ENCODE measurements around the gene RSPRY1.

GRCh38 chr16:57226701-57227621 lies 40.8 kb downstream of the RSPRY1 start:
- no peak for TF ChIP-seq SP1 (IDR thresholded peaks at IDR 0.05)
- no peak for TF ChIP-seq CTBP1 (IDR thresholded peaks at IDR 0.05; ENCODE audit: borderline replicate concordance)
- no peak for TF ChIP-seq HDGF (IDR thresholded peaks at IDR 0.05; ENCODE audit: borderline replicate concordance)
- TF ChIP-seq ARNT (IDR thresholded peaks at IDR 0.05), result no peak
- no peak for TF ChIP-seq BHLHE40 (IDR thresholded peaks at IDR 0.05; ENCODE audit: borderline replicate concordance)
- no peak for TF ChIP-seq LEF1 (IDR thresholded peaks at IDR 0.05; ENCODE audit: borderline replicate concordance)
- no peak for TF ChIP-seq TARDBP (IDR thresholded peaks at IDR 0.05)
- TF ChIP-seq FOXM1 (IDR thresholded peaks at IDR 0.05; ENCODE audit: borderline replicate concordance), result no peak
- TF ChIP-seq NFRKB (IDR thresholded peaks at IDR 0.05), result no peak
- no peak for TF ChIP-seq ELF4 (IDR thresholded peaks at IDR 0.05)
- no peak for TF ChIP-seq SUZ12 (IDR thresholded peaks at IDR 0.05)
